PC-9 (cell line): ENCODE data around the gene EEF1AKMT3.

Experiments
- EZH2 ChIP-seq: fragments of 200-600 bp; sonication (generic); IDR thresholded peaks from 2 replicates; pipeline ENCODE4 v1.8.0; 2017; ENCODE audit warnings: antibody characterized with exemption, low read depth
- TF ChIP-seq, protein P1 (sequence below): fragments of 200-600 bp; sonication (generic); conservative IDR thresholded peaks from 2 replicates; pipeline ENCODE4 v1.6.1; 2017; ENCODE audit warnings: mixed run types, antibody characterized with exemption, mild to moderate bottlenecking, moderate library complexity

DNA sequence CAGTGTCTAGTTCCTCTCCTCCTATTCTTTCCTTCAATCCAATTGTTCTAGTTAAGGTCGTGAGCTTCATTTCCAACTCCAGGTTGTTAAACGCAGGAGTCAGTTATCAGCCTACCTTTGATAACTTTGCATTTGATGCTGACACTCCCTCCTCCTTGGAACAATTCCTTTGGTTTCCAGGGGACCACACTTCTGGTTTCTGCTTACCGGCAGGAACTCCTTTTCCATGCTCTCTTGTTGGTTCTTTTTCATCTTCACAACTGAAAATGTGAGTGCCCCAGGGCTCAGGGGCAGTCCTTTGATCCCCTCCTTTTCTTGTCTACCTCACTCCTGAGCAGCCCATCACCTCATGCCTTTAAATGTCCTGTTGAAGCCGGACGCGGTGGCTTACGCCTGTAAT is 5.0 kb downstream of the EEF1AKMT3 start:
- TF ChIP-seq, protein P1, sequence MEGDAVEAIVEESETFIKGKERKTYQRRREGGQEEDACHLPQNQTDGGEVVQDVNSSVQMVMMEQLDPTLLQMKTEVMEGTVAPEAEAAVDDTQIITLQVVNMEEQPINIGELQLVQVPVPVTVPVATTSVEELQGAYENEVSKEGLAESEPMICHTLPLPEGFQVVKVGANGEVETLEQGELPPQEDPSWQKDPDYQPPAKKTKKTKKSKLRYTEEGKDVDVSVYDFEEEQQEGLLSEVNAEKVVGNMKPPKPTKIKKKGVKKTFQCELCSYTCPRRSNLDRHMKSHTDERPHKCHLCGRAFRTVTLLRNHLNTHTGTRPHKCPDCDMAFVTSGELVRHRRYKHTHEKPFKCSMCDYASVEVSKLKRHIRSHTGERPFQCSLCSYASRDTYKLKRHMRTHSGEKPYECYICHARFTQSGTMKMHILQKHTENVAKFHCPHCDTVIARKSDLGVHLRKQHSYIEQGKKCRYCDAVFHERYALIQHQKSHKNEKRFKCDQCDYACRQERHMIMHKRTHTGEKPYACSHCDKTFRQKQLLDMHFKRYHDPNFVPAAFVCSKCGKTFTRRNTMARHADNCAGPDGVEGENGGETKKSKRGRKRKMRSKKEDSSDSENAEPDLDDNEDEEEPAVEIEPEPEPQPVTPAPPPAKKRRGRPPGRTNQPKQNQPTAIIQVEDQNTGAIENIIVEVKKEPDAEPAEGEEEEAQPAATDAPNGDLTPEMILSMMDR, result no peak
- TF ChIP-seq EZH2, result no peak
